GM21367 (cell line): ENCODE data around the gene LRP1B.
"Not testable (repeated sequence)": the region's sequence is repeated elsewhere in the genome, so short reads cannot be mapped to it uniquely, and the experiment has no call there.

Experiments used
- ATAC-seq: cut with Tn5 transposase; IDR thresholded peaks from one replicate; pipeline ENCODE4 v1.9.1; 2021; ENCODE audit not compliant: unreplicated experiment

The LRP1B gene

GRCh38 chr2:140593132-140593531 is 1537.7 kb downstream of the LRP1B start:
- ATAC-seq = no peak

- ATAC-seq = no peak
Measured at GRCh38 chr2:140589696-140590095, 1541.1 kb downstream of the LRP1B start.

GRCh38 chr2:140589273-140589672 is 1541.5 kb downstream of the LRP1B start:
- ATAC-seq = no peak

GRCh38 chr2:140586379-140586778 is 1544.4 kb downstream of the LRP1B start:
- peak; percentile 97 for ATAC-seq

GRCh38 chr2:140585016-140585415 is 1545.8 kb downstream of the LRP1B start:
- ATAC-seq = no peak

GRCh38 chr2:140584471-140584870 is 1546.3 kb downstream of the LRP1B start:
- ATAC-seq = no peak

- ATAC-seq = no peak
Measured at GRCh38 chr2:140580532-140581151, 1550.2 kb downstream of the LRP1B start.

- ATAC-seq = no peak
Measured at GRCh38 chr2:140577453-140577852, 1553.4 kb downstream of the LRP1B start.

GRCh38 chr2:140567734-140568133 is 1563.1 kb downstream of the LRP1B start:
- ATAC-seq = no peak

GRCh38 chr2:140565756-140566155 is 1565.1 kb downstream of the LRP1B start:
- ATAC-seq = no peak

- ATAC-seq = no peak
Measured at GRCh38 chr2:140555701-140556100, 1575.1 kb downstream of the LRP1B start.

- no peak for ATAC-seq
Measured at GRCh38 chr2:140552634-140553033, 1578.2 kb downstream of the LRP1B start.

GRCh38 chr2:140551287-140551686 is 1579.5 kb downstream of the LRP1B start:
- no peak for ATAC-seq

GRCh38 chr2:140550821-140551220 is 1580.0 kb downstream of the LRP1B start:
- no peak for ATAC-seq

- ATAC-seq = not testable (repeated sequence)
Measured at GRCh38 chr2:140544769-140545168, 1586.0 kb downstream of the LRP1B start.

- no peak for ATAC-seq
Measured at GRCh38 chr2:140542627-140543026, 1588.2 kb downstream of the LRP1B start.

- no peak for ATAC-seq
Measured at GRCh38 chr2:140539242-140539875, 1591.5 kb downstream of the LRP1B start.

- ATAC-seq = no peak
Measured at GRCh38 chr2:140529706-140530105, 1601.1 kb downstream of the LRP1B start.

GRCh38 chr2:140528982-140529381 is 1601.8 kb downstream of the LRP1B start:
- ATAC-seq = no peak

- no peak for ATAC-seq
Measured at GRCh38 chr2:140526575-140526974, 1604.2 kb downstream of the LRP1B start.

GRCh38 chr2:140512106-140512505 is 1618.7 kb downstream of the LRP1B start:
- ATAC-seq = no peak

GRCh38 chr2:140509765-140510164 is 1621.1 kb downstream of the LRP1B start:
- no peak for ATAC-seq

- ATAC-seq = no peak
Measured at GRCh38 chr2:140508756-140509155, 1622.1 kb downstream of the LRP1B start.
